OCI-LY7 (cell line): ENCODE measurements around the gene FBXW8. TPM values are rescaled to one million over a fixed set of nuclear protein-coding genes. Genes with fewer than 3 reads are reported as not detected.

Experiments
- BruUV-seq: library from RNA; stranded (reverse); fragments of 400-500 nt; replicated peaks from 2 replicates; lab custom pipeline; 2021; lab: Mats Ljungman, UMichigan
- CTCF ChIA-PET: fragments of 300-600 bp; sonication (Branson Sonifier 250); formaldehyde crosslinking; loops from one replicate; lab custom pipeline; 2022; ENCODE audit warnings: antibody characterized with exemption; ENCODE audit not compliant: unreplicated experiment; lab: Charles Lee
- POLR2A ChIA-PET: fragments of 300-600 bp; sonication (Branson Sonifier 250); formaldehyde crosslinking; loops from one replicate; lab custom pipeline; 2022; ENCODE audit warnings: antibody characterized with exemption; lab: Charles Lee
- DNase-seq: peaks from one replicate; pipeline ENCODE4 v3.0.0-alpha.2; 2015; ENCODE audit warnings: low spot score
- H2AFZ ChIP-seq: fragments of 200-600 bp; sonication (generic), shearing (Covaris generic); 2 replicates; pipeline ENCODE4 v1.6.1; 2014; ENCODE audit warnings: mild to moderate bottlenecking, antibody characterized with exemption, low read length, moderate library complexity
- H3K27ac ChIP-seq: fragments of 200-600 bp; sonication (generic); 2 replicates; pipeline ENCODE4 v1.5.1; 2014; ENCODE audit warnings: mixed run types, low read depth, mild to moderate bottlenecking, moderate library complexity, low read length, inconsistent platforms; ENCODE audit not compliant: poor library complexity, severe bottlenecking
- H3K36me3 ChIP-seq: fragments of 200-600 bp; sonication (generic); 2 replicates; pipeline ENCODE4 v1.6.1; 2014; ENCODE audit warnings: mild to moderate bottlenecking, antibody characterized with exemption, low read length, moderate library complexity, mixed read lengths; ENCODE audit not compliant: insufficient read depth
- H3K4me1 ChIP-seq: fragments of 200-600 bp; sonication (generic); 2 replicates; pipeline ENCODE4 v1.5.1; 2014; ENCODE audit warnings: mild to moderate bottlenecking, low read length; ENCODE audit not compliant: insufficient read depth, poor library complexity, severe bottlenecking
- H3K4me2 ChIP-seq: fragments of 200-600 bp; sonication (generic); 2 replicates; pipeline ENCODE4 v1.6.1; 2014; ENCODE audit warnings: mild to moderate bottlenecking, low read length
- H3K4me3 ChIP-seq: fragments of 200-600 bp; sonication (generic); 2 replicates; pipeline ENCODE4 v1.5.1; 2014; ENCODE audit warnings: mild to moderate bottlenecking, low read depth, low read length; ENCODE audit not compliant: poor library complexity, severe bottlenecking
- H3K79me2 ChIP-seq: fragments of 200-600 bp; sonication (generic); 2 replicates; pipeline ENCODE4 v1.6.1; 2016; ENCODE audit warnings: low read depth, mild to moderate bottlenecking, low read length, moderate library complexity, mixed read lengths; ENCODE audit not compliant: insufficient read depth
- H3K9me2 ChIP-seq: fragments of 200-600 bp; sonication (generic); 2 replicates; pipeline ENCODE4 v1.6.1; 2016; ENCODE audit warnings: mild to moderate bottlenecking, low read length, mixed read lengths; ENCODE audit not compliant: insufficient read depth
- H3K9me3 ChIP-seq: fragments of 200-600 bp; sonication (generic); 2 replicates; pipeline ENCODE4 v1.6.1; 2014; ENCODE audit warnings: mild to moderate bottlenecking, mixed run types, low read length, mixed read lengths
- H4K20me1 ChIP-seq: fragments of 200-600 bp; sonication (generic); 2 replicates; pipeline ENCODE4 v1.6.1; 2014; ENCODE audit warnings: mild to moderate bottlenecking, antibody characterized with exemption, low read length, moderate library complexity, mixed read lengths; ENCODE audit not compliant: insufficient read depth
- CTCF ChIP-seq: fragments of 200-600 bp; sonication (generic); conservative IDR thresholded peaks from 2 replicates; pipeline ENCODE4 v1.5.1; 2014; ENCODE audit warnings: mild to moderate bottlenecking, antibody characterized with exemption, low read length, moderate library complexity, mixed read lengths
- EZH2phosphoT487 ChIP-seq: fragments of 200-600 bp; sonication (generic); IDR thresholded peaks from 2 replicates; pipeline ENCODE4 v1.6.1; 2018; ENCODE audit warnings: low read depth, borderline replicate concordance, mild to moderate bottlenecking, mixed run types, antibody characterized with exemption, low read length, moderate library complexity, mixed read lengths
- intact Hi-C: fragments of 100-400 bp; cut with micrococcal nuclease; formaldehyde crosslinking; loops from one replicate; pipeline ENCODE4 v1.10.0; 2022; ENCODE audit not compliant: unreplicated experiment
- total RNA-seq, 2 experiments: library from RNA; depleted of rRNA in 1 of 2; stranded (reverse); fragments of >200 nt in 1 of 2; shearing (Covaris generic) in 1 of 2; gene quantifications; 2 replicates each; pipeline ENCODE4 v1.2.3, GENCODE V29; 2014 to 2022

Gene FBXW8
- total RNA-seq, 2 experiments from 2014 or later, result 29.8 to 34.0 TPM

DNA sequence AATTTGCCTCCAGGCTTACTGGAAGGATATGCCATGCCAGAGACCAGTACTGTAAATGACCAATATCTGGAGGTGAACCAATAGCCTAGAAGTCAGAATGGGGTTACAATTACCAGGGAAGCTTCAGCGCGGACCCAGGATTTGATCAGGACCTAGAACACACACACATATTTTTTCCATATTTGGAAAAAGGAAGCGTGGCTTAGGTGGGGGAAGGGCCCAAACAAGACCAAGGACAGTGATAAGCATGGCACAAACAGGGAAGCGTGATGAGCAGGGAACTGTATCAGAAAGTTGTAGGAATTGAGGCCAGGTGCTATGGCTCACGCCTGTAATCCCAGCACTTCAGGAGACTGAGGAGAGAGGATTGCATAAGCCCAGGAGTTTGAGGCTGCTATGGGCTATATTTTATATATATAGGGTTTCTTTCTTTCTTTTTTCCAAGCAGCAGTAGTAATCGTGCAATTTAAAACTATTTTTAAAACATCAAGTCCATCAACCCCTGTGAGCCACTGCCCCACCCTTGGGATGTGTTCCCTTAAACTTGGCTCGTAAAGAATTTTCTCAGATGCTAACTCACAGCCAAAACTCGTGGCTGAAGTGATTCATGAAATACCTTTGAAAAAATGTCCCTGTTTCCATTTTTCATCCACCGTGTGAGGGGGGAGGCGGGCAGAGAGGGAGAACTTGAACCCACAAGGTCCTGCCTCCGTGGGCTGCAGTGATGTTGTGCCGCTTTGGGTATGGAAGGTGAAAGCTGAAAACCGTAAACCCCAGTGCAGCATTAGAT, 46.2 kb upstream of the FBXW8 start:
- Histone ChIP-seq H3K4me2 (no peak overlapping the region), H4K20me1 (no peaks in the 10 kb centered on the region), H3K9me2 (no peaks in the 10 kb centered on the region), H3K79me2 (no peaks in the 10 kb centered on the region), H3K4me1 (peaks cover 54% of the 10 kb centered on the region), H3K27ac (no peak overlapping the region), H3K9me3 (no peaks in the 10 kb centered on the region), H2AFZ (no peak overlapping the region), H3K36me3 (no peaks in the 10 kb centered on the region; the same call in 1 of the 2 replicates), H3K4me3 (no peak overlapping the region)
- intact Hi-C loops, result no loop called here
- TF ChIP-seq EZH2phosphoT487, result no peak
- no peak for TF ChIP-seq CTCF
- no peak for DNase-seq
- no TSS peak for BruUV-seq
- ChIA-PET POLR2A (no interaction called here), CTCF (interaction anchor here (1.2 kb wide), 1 partner anchor 155 kb away, joined by 3 read pairs; no protein-coding TSS in a partner anchor)

DNA sequence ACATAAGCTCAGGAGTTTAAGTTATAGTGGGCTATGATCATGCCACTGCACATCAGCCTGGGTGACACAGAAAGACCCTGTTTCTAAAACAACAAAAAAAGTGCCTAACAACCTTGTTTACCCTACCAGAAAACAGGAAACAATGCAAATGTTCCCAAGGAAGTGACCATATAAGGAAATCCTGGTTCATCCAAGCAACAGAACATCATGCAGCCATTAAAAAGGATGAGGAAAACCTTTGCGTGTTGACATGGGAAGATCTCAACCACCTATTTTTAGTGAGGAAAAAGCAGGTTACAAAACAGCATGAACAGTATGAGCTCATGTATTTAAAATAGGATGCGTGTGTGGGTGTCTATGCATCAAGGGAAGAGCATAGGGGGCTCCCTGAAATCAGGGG, 43.2 kb upstream of the FBXW8 start:
- TF ChIP-seq CTCF (no peak), EZH2phosphoT487 (no peak)
- peaks cover 26% of the 10 kb centered on the region for H3K4me1 ChIP-seq
- no peaks in the 10 kb centered on the region for H3K79me2 ChIP-seq
- H3K36me3 ChIP-seq, result no peaks in the 10 kb centered on the region; the same call in 1 of the 2 replicates
- ChIA-PET CTCF (interaction anchor here (0.6 kb wide), 1 partner anchor 9 kb away, joined by 3 read pairs; no protein-coding TSS in a partner anchor), POLR2A (interaction anchor here (0.7 to 2.6 kb wide), 2 partner anchors 13 to 50 kb away, joined by 5 to 9 read pairs; no protein-coding TSS in a partner anchor)
- H3K4me2 ChIP-seq, result no peak overlapping the region
- intact Hi-C loops, result no loop called here
- no TSS peak for BruUV-seq
- no peak overlapping the region for H3K4me3 ChIP-seq
- no peak overlapping the region for H3K27ac ChIP-seq
- no peaks in the 10 kb centered on the region for H3K9me3 ChIP-seq
- no peak for DNase-seq
- H2AFZ ChIP-seq, result no peak overlapping the region
- no peaks in the 10 kb centered on the region for H4K20me1 ChIP-seq
- no peaks in the 10 kb centered on the region for H3K9me2 ChIP-seq

- Histone ChIP-seq H3K79me2 (no peaks in the 10 kb centered on the region), H4K20me1 (no peaks in the 10 kb centered on the region), H3K4me3 (no peak overlapping the region), H3K4me2 (no peak overlapping the region), H2AFZ (no peak overlapping the region), H3K4me1 (peaks cover 25% of the 10 kb centered on the region), H3K9me3 (no peaks in the 10 kb centered on the region), H3K36me3 (peaks cover 15% of the 10 kb centered on the region), H3K27ac (no peak overlapping the region), H3K9me2 (no peaks in the 10 kb centered on the region)
- TF ChIP-seq EZH2phosphoT487 (no peak), CTCF (no peak)
- ChIA-PET CTCF (no interaction called here), POLR2A (interaction anchor here (1.1 to 1.7 kb wide), 2 partner anchors 9 to 10 kb away, joined by 5 to 6 read pairs; no protein-coding TSS in a partner anchor)
- no TSS peak for BruUV-seq
- intact Hi-C loops, result no loop called here
- no peak for DNase-seq
Measured at GRCh38 chr12:116870306-116870705, 40.4 kb upstream of the FBXW8 start.
